GM18499 (cell line): ENCODE data around the gene AHDC1.

Source experiments
- ATAC-seq: cut with Tn5 transposase; IDR thresholded peaks from one replicate; pipeline ENCODE4 v1.9.1; 2021; ENCODE audit warnings: moderate number of reproducible peaks; ENCODE audit not compliant: insufficient read depth, unreplicated experiment

AHDC1 gene

GRCh38 chr1:27599605-27600497 lies 4.1 kb downstream of the AHDC1 start:
- no peak for ATAC-seq

GRCh38 chr1:27598902-27599528 lies 4.9 kb downstream of the AHDC1 start:
- ATAC-seq = no peak

GRCh38 chr1:27598295-27598687 lies 5.7 kb downstream of the AHDC1 start:
- no peak for ATAC-seq

- ATAC-seq = no peak
Observed at GRCh38 chr1:27597516-27598294, 6.2 kb downstream of the AHDC1 start.

GRCh38 chr1:27596986-27597385 lies 7.0 kb downstream of the AHDC1 start:
- no peak for ATAC-seq

GRCh38 chr1:27596261-27596660 lies 7.7 kb downstream of the AHDC1 start:
- ATAC-seq = no peak

- no peak for ATAC-seq
Observed at GRCh38 chr1:27595597-27595996, 8.3 kb downstream of the AHDC1 start.

GRCh38 chr1:27594564-27595510 lies 9.1 kb downstream of the AHDC1 start:
- ATAC-seq = no peak

DNA sequence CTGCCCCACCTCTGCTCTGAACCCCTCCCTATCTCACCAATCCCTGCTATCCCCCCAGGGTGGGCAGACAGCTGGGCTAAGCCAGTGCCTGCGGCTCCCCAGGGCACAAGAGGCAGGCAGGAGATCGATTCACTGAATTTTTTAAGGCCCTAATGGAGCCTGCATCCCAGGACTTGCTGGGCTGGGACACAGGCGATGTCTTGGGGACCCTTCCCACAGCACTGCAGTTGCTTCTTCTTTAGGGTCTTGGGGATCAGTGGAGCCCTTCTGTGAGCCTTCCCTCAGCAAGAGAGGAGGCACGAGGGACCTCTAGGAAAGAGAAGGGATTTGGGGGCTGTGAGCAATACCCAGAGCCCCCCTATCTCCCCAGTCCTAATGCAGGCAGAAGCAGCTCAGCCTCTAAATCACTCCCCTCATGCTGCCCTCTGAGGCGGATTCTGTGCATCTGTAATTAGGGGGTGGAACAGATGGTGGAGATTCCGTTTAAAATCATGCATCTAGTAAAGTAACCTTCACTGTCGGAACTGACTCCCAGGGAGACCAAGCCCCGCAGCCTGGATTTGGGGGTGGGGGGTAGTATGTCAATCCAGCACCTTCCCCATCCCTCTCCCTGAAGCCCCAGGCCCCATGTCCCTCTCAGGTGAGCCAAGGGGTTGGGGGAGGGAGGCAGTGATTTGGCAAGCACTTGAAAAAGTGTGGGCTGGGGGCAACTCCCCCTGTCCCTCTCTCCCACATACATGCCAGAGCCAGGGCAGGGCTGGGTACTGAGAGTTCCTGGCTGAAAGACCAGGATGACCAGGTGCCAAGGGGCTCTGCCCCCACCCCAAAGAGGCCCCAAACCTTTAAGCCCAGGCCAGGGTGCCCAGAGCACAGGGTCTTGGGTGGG lies 10.0 kb downstream of the AHDC1 start:
- ATAC-seq = no peak

GRCh38 chr1:27592931-27593677 lies 10.8 kb downstream of the AHDC1 start:
- ATAC-seq = no peak

DNA sequence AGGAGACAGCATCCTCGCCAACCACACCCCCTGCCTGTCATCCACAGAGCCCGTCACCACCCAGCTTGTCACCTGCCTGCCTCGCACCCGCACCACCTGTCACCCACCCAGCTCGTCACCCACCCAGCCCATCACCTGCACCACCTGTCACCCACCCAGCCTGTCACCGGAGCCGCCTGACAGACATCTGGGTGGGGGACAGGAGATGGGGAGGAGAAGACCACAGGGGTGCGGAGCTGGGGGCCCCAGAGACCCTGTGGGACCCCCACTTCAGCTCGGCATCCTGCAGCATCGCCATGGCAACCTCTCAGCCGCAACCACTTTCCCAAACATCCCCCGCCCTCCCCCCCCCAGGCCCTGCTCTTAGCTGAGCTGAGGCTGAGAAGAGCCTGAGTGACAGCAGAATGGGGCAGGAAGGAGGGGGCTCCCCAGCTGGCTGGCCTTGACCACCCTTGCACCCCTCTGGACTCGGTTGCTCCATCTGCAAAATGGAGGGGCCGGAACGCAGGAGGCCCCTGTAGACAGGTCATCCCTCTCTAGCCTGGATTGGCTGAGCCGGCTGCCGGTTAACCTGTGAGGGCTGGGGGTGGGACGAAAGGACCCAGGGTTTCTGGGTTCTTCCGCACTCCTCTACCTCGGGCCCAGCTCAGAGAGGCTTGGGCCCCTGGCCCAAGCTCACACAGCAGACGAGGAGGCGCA lies 11.6 kb downstream of the AHDC1 start:
- no peak for ATAC-seq

GRCh38 chr1:27591622-27592021 lies 12.3 kb downstream of the AHDC1 start:
- ATAC-seq = no peak

- ATAC-seq = no peak
Observed at GRCh38 chr1:27590917-27591508, 12.9 kb downstream of the AHDC1 start.

- no peak for ATAC-seq
Observed at GRCh38 chr1:27589841-27590426, 14.0 kb downstream of the AHDC1 start.

DNA sequence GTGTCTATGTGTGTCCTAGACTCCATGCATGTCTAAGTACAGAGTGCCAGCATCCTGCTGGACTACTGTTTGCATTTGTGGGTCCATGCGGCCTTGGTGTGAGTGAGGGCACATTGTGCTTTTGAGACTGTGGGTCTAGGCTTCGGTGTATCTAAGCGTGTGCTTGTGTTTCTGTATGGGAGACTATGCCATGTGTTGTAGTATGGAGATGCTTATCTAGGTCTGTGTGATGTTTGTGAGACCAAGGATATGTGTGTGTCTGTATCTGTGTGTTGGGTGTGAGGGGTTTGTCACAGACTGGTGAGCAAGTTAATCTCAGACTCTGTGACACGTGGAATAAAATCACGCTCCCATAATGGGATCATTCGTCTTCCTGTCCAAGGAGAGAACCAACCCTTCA lies 14.5 kb downstream of the AHDC1 start:
- no peak for ATAC-seq

DNA sequence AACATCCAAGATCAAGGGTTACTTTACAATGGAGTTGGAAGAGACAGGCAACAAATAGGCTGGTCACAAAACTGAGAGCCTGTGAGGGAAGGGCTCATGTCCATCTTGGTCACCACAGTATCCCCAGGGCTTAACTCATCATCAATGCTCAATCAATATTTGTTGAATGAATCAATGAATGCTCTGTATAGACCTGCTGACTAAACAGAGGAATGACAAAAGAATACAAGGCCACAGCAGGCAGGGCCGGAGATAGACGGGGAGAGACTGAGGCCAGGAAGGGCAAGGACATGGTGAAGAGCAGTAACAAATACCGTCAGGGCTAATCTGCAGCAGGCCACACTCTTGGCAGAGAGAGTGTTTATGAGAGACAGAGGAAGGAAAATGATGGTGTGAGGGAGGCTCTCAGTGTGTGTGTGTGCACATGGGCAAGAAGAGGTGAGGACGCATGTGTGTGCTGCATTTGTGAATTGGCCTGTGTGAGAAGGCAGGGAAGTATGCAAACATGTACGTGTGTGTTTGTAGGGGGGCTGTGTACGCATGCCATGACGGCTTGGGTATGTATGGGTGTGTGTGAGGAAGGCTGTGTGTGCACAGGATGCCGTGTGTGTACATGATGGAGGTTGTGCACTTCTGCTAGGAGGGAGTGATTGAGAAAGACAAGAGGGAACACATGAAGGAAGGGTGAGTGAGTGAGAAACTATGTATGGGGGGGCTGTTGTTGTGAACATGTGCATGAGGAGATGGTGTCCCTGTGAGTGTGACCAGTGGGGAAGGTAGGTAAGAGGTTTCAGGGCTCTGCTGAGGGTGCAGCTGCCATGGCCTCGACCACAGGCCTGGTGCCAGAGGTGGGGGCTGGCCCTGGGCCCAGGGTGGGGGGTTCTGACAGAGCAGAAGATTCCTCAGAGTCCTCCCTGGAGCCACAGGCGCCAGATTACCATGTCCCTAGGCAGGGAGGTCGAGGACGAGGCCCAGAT lies 15.4 kb downstream of the AHDC1 start:
- ATAC-seq = no peak
